A549 (cell line): ENCODE results near the gene RNF4. TPM values are rescaled to one million over a fixed set of nuclear protein-coding genes. Genes with fewer than 3 reads are reported as not detected.

ENCODE experiments used
- ATAC-seq, 2 experiments: fragments of 200-7000 bp in 1 of 2; fragments of >200 bp in 1 of 2; cut with Nextera tagmentation in 1 of 2; cut with Tn5 transposase in 1 of 2; 3 replicates each; pipeline versions ENCODE4 v1.8.0 to v1.9.1; 2018 to 2020; ENCODE audit warnings: mild to moderate bottlenecking in 1 of 2, moderate library complexity in 1 of 2
- CTCF ChIA-PET: fragments of 300-600 bp; sonication (Branson Sonifier 250); formaldehyde crosslinking; extraction: SDS; loops from one replicate; lab custom pipeline; 2021; ENCODE audit warnings: antibody characterized with exemption, inconsistent platforms; lab: Yijun Ruan, JAX
- POLR2A ChIA-PET: fragments of 350-600 bp; formaldehyde crosslinking; extraction: SDS; loops from one replicate; lab custom pipeline; 2021; ENCODE audit warnings: antibody characterized with exemption, inconsistent platforms; lab: Yijun Ruan, JAX
- DNase-seq, 2 experiments: peaks; one replicate each; pipeline versions ENCODE4 v3.0.0 to v3.0.0-alpha.2; 2011 to 2016; ENCODE audit warnings: low read depth in 1 of 2, low spot score in 1 of 2
- FAIRE-seq: peaks from 2 replicates; lab custom pipeline; 2011; peaks lifted over from hg19 to GRCh38; lab: Jason Lieb, UNC
- H3K27ac ChIP-seq, 2 experiments: fragments of >200 bp; sonication (Bioruptor Twin); formaldehyde crosslinking; 3 replicates each; pipeline ENCODE4 v1.5.1; 2016 to 2017
- H3K4me1 ChIP-seq: fragments of >200 bp; sonication (Bioruptor Twin); formaldehyde crosslinking; 3 replicates; pipeline ENCODE4 v1.6.1; 2016
- H3K4me2 ChIP-seq: fragments of >200 bp; sonication (Bioruptor Twin); formaldehyde crosslinking; 3 replicates; pipeline ENCODE4 v1.6.1; 2016
- H3K4me3 ChIP-seq: fragments of >200 bp; sonication (Bioruptor Twin); formaldehyde crosslinking; 3 replicates; pipeline ENCODE4 v1.5.1; 2016
- H3K9me3 ChIP-seq: fragments of >200 bp; sonication (Bioruptor Twin); formaldehyde crosslinking; 3 replicates; pipeline ENCODE4 v1.6.1; 2016
- ATOH8 ChIP-seq: fragments of 250-450 bp; sonication (Bioruptor Pico); IDR thresholded peaks from 2 replicates; pipeline ENCODE4 v1.5.0; 2020; ENCODE audit warnings: low read depth, mild to moderate bottlenecking, moderate library complexity
- BCL3 ChIP-seq: fragments of >200 bp; sonication (Bioruptor Twin); formaldehyde crosslinking; IDR thresholded peaks from 3 replicates; pipeline ENCODE4 v1.6.1; 2016
- BHLHE40 ChIP-seq: IDR thresholded peaks from 2 replicates; pipeline ENCODE4 v1.6.1; 2012; ENCODE audit warnings: low read depth, low read length, inconsistent platforms
- CBX8 ChIP-seq: fragments of 200-600 bp; sonication (generic); IDR thresholded peaks from 2 replicates; pipeline ENCODE4 v1.6.1; 2016
- CEBPB ChIP-seq, 2 experiments: fragments of >200 bp in 1 of 2; sonication (Bioruptor Twin) in 1 of 2; formaldehyde crosslinking in 1 of 2; IDR thresholded peaks; 2 replicates each; pipeline ENCODE4 v1.6.1; 2012 to 2016
- CHD2 ChIP-seq: fragments of 150-350 bp; IDR thresholded peaks from 2 replicates; pipeline ENCODE4 v1.6.1; 2014; ENCODE audit warnings: low read length; ENCODE audit not compliant: partially characterized antibody
- E2F6 ChIP-seq: IDR thresholded peaks from 2 replicates; pipeline ENCODE4 v1.6.1; 2012; ENCODE audit warnings: low read depth, borderline replicate concordance
- EP300 ChIP-seq, 2 experiments: fragments of >200 bp; sonication (Bioruptor Twin); formaldehyde crosslinking; IDR thresholded peaks; 2 replicates in 1 of 2; 3 replicates in 1 of 2; pipeline ENCODE4 v1.6.1; 2016 to 2017
- ESRRA ChIP-seq: fragments of 150-350 bp; IDR thresholded peaks from 2 replicates; pipeline ENCODE4 v1.6.1; 2014; ENCODE audit warnings: mild to moderate bottlenecking, low read length, borderline replicate concordance
- FOXS1 ChIP-seq: fragments of 250-450 bp; sonication (Bioruptor Pico); IDR thresholded peaks from 2 replicates; pipeline ENCODE4 v1.5.0; 2020; ENCODE audit warnings: mild to moderate bottlenecking, moderate library complexity
- GATA3 ChIP-seq: IDR thresholded peaks from 2 replicates; pipeline ENCODE4 v1.6.1; 2012; ENCODE audit warnings: borderline replicate concordance
- HDAC2 ChIP-seq: fragments of 200-600 bp; sonication (generic); IDR thresholded peaks from 2 replicates; pipeline ENCODE4 v1.6.1; 2016
- HOXA7 ChIP-seq: fragments of 250-450 bp; sonication (Bioruptor Pico); IDR thresholded peaks from 2 replicates; pipeline ENCODE4 v1.5.0; 2020; ENCODE audit warnings: mild to moderate bottlenecking, moderate library complexity
- HOXB13 ChIP-seq: fragments of 250-450 bp; sonication (Bioruptor Pico); IDR thresholded peaks from 2 replicates; pipeline ENCODE4 v1.5.0; 2020; ENCODE audit warnings: low read depth, mild to moderate bottlenecking, moderate library complexity
- JUNB ChIP-seq: fragments of >200 bp; sonication (Bioruptor Twin); formaldehyde crosslinking; IDR thresholded peaks from 2 replicates; pipeline ENCODE4 v1.6.1; 2016
- KDM1A ChIP-seq: fragments of 200-600 bp; sonication (generic); IDR thresholded peaks from 2 replicates; pipeline ENCODE4 v1.6.1; 2016; ENCODE audit warnings: low read depth, mild to moderate bottlenecking
- MAFK ChIP-seq: fragments of 450-650 bp; IDR thresholded peaks from 2 replicates; pipeline ENCODE4 v1.6.1; 2014; ENCODE audit not compliant: partially characterized antibody
- MAZ ChIP-seq: fragments of 150-350 bp; IDR thresholded peaks from 2 replicates; pipeline ENCODE4 v1.6.1; 2014; ENCODE audit warnings: antibody characterized with exemption, low read depth, low read length, borderline replicate concordance
- MYC ChIP-seq: IDR thresholded peaks from 2 replicates; pipeline ENCODE4 v1.6.1; 2012; ENCODE audit warnings: mild to moderate bottlenecking, inconsistent platforms, low read length, improper control_type of control experiment, borderline replicate concordance
- PHF8 ChIP-seq: fragments of 200-600 bp; sonication (generic); IDR thresholded peaks from 2 replicates; pipeline ENCODE4 v1.6.1; 2016; ENCODE audit warnings: low read depth, mild to moderate bottlenecking, antibody characterized with exemption, moderate library complexity, borderline replicate concordance
- POLR2A ChIP-seq: IDR thresholded peaks from 2 replicates; pipeline ENCODE4 v1.6.1; 2012; ENCODE audit warnings: mild to moderate bottlenecking, low read length
- RARB ChIP-seq: fragments of 250-450 bp; sonication (Bioruptor Pico); IDR thresholded peaks from 2 replicates; pipeline ENCODE4 v1.8.0; 2021; ENCODE audit warnings: mild to moderate bottlenecking, moderate library complexity
- RCOR1 ChIP-seq: fragments of 150-350 bp; IDR thresholded peaks from 2 replicates; pipeline ENCODE4 v1.6.1; 2014; ENCODE audit warnings: antibody characterized with exemption, low read length, low read depth
- RNF2 ChIP-seq: fragments of 200-600 bp; sonication (generic); IDR thresholded peaks from 2 replicates; pipeline ENCODE4 v1.6.1; 2016; ENCODE audit warnings: low read depth, mild to moderate bottlenecking, antibody characterized with exemption, moderate library complexity, borderline replicate concordance
- TP53 ChIP-seq: fragments of 250-450 bp; sonication (Bioruptor Pico); IDR thresholded peaks from 2 replicates; pipeline ENCODE4 v1.5.0; 2021; ENCODE audit warnings: mild to moderate bottlenecking, moderate library complexity
- ZC3H11A ChIP-seq: fragments of 450-650 bp; IDR thresholded peaks from 2 replicates; pipeline ENCODE4 v1.6.1; 2014; ENCODE audit warnings: antibody characterized with exemption, mild to moderate bottlenecking
- ZNF302 ChIP-seq: fragments of 250-450 bp; sonication (Bioruptor Pico); IDR thresholded peaks from 2 replicates; pipeline ENCODE4 v1.9.0; 2021; ENCODE audit warnings: inconsistent platforms, mild to moderate bottlenecking, moderate library complexity
- WGBS: methylation state at CpG from one replicate; pipeline ENCODE4 v1.1.6; 2017; ENCODE audit errors: missing lambda C conversion rate; 5-methylcytosine and 5-hydroxymethylcytosine counted together
- polyA plus RNA-seq, 4 experiments: library from polyadenylated mRNA; depleted of rRNA in 3 of 4; stranded (reverse); fragments of >200 nt; fragmentation: RNase III in 1 of 4; extraction: RNeasy Plus Mini Kit Qiagen cat#74134 plus additional on column Dnase treatment in 1 of 4; gene quantifications; 2 replicates in 3 of 4; 3 replicates in 1 of 4; pipeline ENCODE4 v1.2.3, GENCODE V29; 2011 to 2017

Gene RNF4
- polyA plus RNA-seq, 2 of the 4 experiments (the other 2 are of a cell fraction), result 65.8 to 93.5 TPM

- Histone ChIP-seq H3K4me1 (no peaks in the 10 kb centered on the region), H3K9me3 (no peaks in the 10 kb centered on the region), H3K4me2 (no peak overlapping the region), H3K27ac (no peak overlapping the region), H3K4me3 (no peak overlapping the region)
- TF ChIP-seq CBX8, result no peak
- TF ChIP-seq GATA3, result no peak
- no peak for TF ChIP-seq BHLHE40
- TF ChIP-seq MAZ, result no peak
- TF ChIP-seq E2F6, result no peak
- no peak for TF ChIP-seq PHF8
- no peak for TF ChIP-seq RNF2
- TF ChIP-seq ESRRA, result no peak
- no peak for TF ChIP-seq KDM1A
- no peak for TF ChIP-seq TP53 (CRISPR knock-in tag)
- no peak for TF ChIP-seq JUNB
- no peak for TF ChIP-seq BCL3
- no peak for TF ChIP-seq MAFK
- no peak for TF ChIP-seq HDAC2
- no peak for TF ChIP-seq FOXS1 (CRISPR knock-in tag)
- no peak for TF ChIP-seq CHD2
- FAIRE-seq (no peak), ATAC-seq (no peak), DNase-seq (no peak)
- WGBS, result 73% methylated on average over 11 of the region's 11 CpGs
- ChIA-PET CTCF (interaction anchor here (0.9 to 1.1 kb wide), 3 partner anchors 13 to 550 kb away, joined by 3 read pairs; no protein-coding TSS in a partner anchor), POLR2A (no interaction called here)
Observed at GRCh38 chr4:2449051-2449450, 19.9 kb upstream of the RNF4 start.

- FAIRE-seq, result no peak
Observed at GRCh38 chr4:2449511-2450392, 19.2 kb upstream of the RNF4 start.

GRCh38 chr4:2450394-2451035 lies 18.4 kb upstream of the RNF4 start:
- H3K9me3 ChIP-seq, result no peaks in the 10 kb centered on the region
- ChIA-PET POLR2A (no interaction called here), CTCF (interaction anchor here (1.6 to 2.9 kb wide), 2 partner anchors 10 to 14 kb away, joined by 5 to 10 read pairs; no protein-coding TSS in a partner anchor)
- H3K27ac ChIP-seq, result no peak overlapping the region
- H3K4me1 ChIP-seq, result no peaks in the 10 kb centered on the region
- FAIRE-seq, result no peak
- ATAC-seq, result no peak; a peak in 1 of 6 replicates
- H3K4me2 ChIP-seq, result no peak overlapping the region
- no peak for DNase-seq
- WGBS, result 30% methylated on average over 10 of the region's 16 CpGs
- no peak overlapping the region for H3K4me3 ChIP-seq
- TF ChIP-seq POLR2A (no peak), HOXB13 (CRISPR knock-in tag) (no peak), BCL3 (no peak), KDM1A (no peak), MYC (no peak), HOXA7 (CRISPR knock-in tag) (no peak), RARB (no peak), CEBPB (IDR thresholded peaks at IDR 0.05) (no peak), RCOR1 (no peak), ZC3H11A (no peak), ATOH8 (CRISPR knock-in tag) (no peak), EP300 (IDR thresholded peaks at IDR 0.05) (no peak), CHD2 (no peak)

More at GRCh38 chr4:2449511-2450392, 19.2 kb upstream of the RNF4 start:
- ATAC-seq (no peak), DNase-seq (no peak)
- WGBS, result 66% methylated on average over 14 of the region's 27 CpGs
- H3K9me3 ChIP-seq, result no peaks in the 10 kb centered on the region
- no peaks in the 10 kb centered on the region for H3K4me1 ChIP-seq
- no peak for TF ChIP-seq HDAC2
- TF ChIP-seq TP53 (CRISPR knock-in tag), result no peak
- no peak for TF ChIP-seq HOXB13 (CRISPR knock-in tag)
- no peak for TF ChIP-seq ATOH8 (CRISPR knock-in tag)
- no peak for TF ChIP-seq ZNF302 (CRISPR knock-in tag)
- no peak for TF ChIP-seq RCOR1
- no peak overlapping the region for H3K4me2 ChIP-seq
- ChIA-PET CTCF (interaction anchor here (0.9 to 2.9 kb wide), 4 partner anchors 10 to 551 kb away, joined by 3 to 10 read pairs (median 3); no protein-coding TSS in a partner anchor), POLR2A (no interaction called here)
- H3K27ac ChIP-seq, result no peak overlapping the region
- no peak overlapping the region for H3K4me3 ChIP-seq
